Nephron (organoid): ENCODE measurements around the gene MPV17L2.
A peak's percentile ranks its signal among the peaks of the same experiment; 100 is the strongest.

Source experiments
- H3K27ac Mint-ChIP-seq, 3 experiments: 2 replicates each; pipeline ENCODE4 v1.8.0; 2020; ENCODE audit warnings: mixed read lengths in 3 of 3, mild to moderate bottlenecking in 2 of 3, moderate library complexity in 1 of 3
- H3K27me3 Mint-ChIP-seq: 2 replicates; pipeline ENCODE4 v1.8.0; 2021; ENCODE audit warnings: low read depth, mild to moderate bottlenecking, moderate library complexity, mixed read lengths
- H3K36me3 Mint-ChIP-seq: 2 replicates; pipeline ENCODE4 v1.8.0; 2020; ENCODE audit warnings: low read depth, mixed read lengths
- H3K4me1 Mint-ChIP-seq: 2 replicates; pipeline ENCODE4 v1.8.0; 2020; ENCODE audit warnings: mixed read lengths
- H3K4me3 Mint-ChIP-seq, 3 experiments: 2 replicates each; pipeline ENCODE4 v1.8.0; 2020; ENCODE audit warnings: mild to moderate bottlenecking in 3 of 3, mixed read lengths in 3 of 3, moderate library complexity in 2 of 3
- H3K9me3 Mint-ChIP-seq: 2 replicates; pipeline ENCODE4 v1.8.0; 2020; ENCODE audit warnings: mixed read lengths
- TF ChIP-seq, protein P1 (sequence below), 3 experiments: fragments of 200-600 bp; sonication (generic); IDR thresholded peaks; one replicate each; pipeline ENCODE4 v1.5.0; 2021; ENCODE audit warnings: antibody characterized with exemption in 3 of 3; ENCODE audit not compliant: unreplicated experiment in 3 of 3

Gene MPV17L2

GRCh38 chr19:18230941-18231734 lies 38.1 kb downstream of the MPV17L2 start:
- peaks cover 11% of the 10 kb centered on the region for H3K4me1 Mint-ChIP-seq
- TF ChIP-seq, protein P1, sequence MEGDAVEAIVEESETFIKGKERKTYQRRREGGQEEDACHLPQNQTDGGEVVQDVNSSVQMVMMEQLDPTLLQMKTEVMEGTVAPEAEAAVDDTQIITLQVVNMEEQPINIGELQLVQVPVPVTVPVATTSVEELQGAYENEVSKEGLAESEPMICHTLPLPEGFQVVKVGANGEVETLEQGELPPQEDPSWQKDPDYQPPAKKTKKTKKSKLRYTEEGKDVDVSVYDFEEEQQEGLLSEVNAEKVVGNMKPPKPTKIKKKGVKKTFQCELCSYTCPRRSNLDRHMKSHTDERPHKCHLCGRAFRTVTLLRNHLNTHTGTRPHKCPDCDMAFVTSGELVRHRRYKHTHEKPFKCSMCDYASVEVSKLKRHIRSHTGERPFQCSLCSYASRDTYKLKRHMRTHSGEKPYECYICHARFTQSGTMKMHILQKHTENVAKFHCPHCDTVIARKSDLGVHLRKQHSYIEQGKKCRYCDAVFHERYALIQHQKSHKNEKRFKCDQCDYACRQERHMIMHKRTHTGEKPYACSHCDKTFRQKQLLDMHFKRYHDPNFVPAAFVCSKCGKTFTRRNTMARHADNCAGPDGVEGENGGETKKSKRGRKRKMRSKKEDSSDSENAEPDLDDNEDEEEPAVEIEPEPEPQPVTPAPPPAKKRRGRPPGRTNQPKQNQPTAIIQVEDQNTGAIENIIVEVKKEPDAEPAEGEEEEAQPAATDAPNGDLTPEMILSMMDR (IDR thresholded peaks at IDR 0.05; ENCODE audit: unreplicated experiment in 3 of 3), result no peak
- peaks cover 70% of the 10 kb centered on the region for H3K27me3 Mint-ChIP-seq
- no peaks in the 10 kb centered on the region for H3K36me3 Mint-ChIP-seq
- peaks cover 6% of the 10 kb centered on the region for H3K9me3 Mint-ChIP-seq
- no peak overlapping the region for H3K4me3 Mint-ChIP-seq
- no peak overlapping the region for H3K27ac Mint-ChIP-seq

GRCh38 chr19:18231775-18232174 lies 38.8 kb downstream of the MPV17L2 start:
- no peak overlapping the region for H3K27ac Mint-ChIP-seq
- peaks cover 6% of the 10 kb centered on the region for H3K9me3 Mint-ChIP-seq
- TF ChIP-seq, protein P1 (IDR thresholded peaks at IDR 0.05; ENCODE audit: unreplicated experiment in 3 of 3), result no peak
- peaks cover 70% of the 10 kb centered on the region for H3K27me3 Mint-ChIP-seq
- H3K4me1 Mint-ChIP-seq, result peaks cover 10% of the 10 kb centered on the region
- no peaks in the 10 kb centered on the region for H3K36me3 Mint-ChIP-seq
- no peak overlapping the region for H3K4me3 Mint-ChIP-seq

DNA sequence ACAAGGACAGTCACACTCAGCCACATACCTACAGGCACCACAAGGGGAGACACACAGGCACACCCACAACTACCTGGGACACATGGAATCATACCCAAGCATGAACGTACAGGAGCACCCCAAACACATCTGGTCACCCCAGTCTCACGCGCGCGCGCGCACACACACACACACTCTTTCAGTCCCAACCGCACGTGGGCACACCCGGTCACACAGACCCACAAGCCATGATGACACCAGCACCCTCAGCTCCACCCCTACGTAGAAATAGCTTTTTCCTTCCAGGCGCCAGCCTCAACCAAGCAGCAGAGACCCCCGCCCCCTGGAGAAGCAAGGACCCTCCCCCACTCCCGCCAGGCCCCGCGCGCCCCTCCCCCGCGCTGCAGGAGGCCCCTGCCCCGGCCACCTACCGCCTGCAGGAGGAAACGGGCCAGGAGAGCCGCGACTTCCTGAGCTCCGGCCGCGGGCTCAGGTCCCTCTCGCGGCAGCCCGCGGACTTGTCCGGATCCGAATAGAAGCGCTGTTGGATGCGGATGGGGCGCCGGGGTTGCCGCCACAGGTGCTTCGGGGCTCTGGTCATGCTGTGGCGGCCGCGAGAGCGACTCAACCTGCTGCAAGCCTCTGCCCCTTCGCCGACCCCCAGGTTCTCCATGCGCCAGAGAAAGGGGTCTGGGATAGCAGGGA lies 39.7 kb downstream of the MPV17L2 start:
- peaks cover 6% of the 10 kb centered on the region for H3K9me3 Mint-ChIP-seq
- peaks cover under 1% of the 10 kb centered on the region for H3K4me1 Mint-ChIP-seq
- TF ChIP-seq, protein P1 (IDR thresholded peaks at IDR 0.05; ENCODE audit: unreplicated experiment in 3 of 3), result peak in 1 of 3 experiments; percentile 45
- peak overlapping the region in 1 of 3 experiments; percentile 59 for H3K4me3 Mint-ChIP-seq
- peaks cover 65% of the 10 kb centered on the region for H3K27me3 Mint-ChIP-seq
- H3K27ac Mint-ChIP-seq, result no peak overlapping the region
- H3K36me3 Mint-ChIP-seq, result no peaks in the 10 kb centered on the region

DNA sequence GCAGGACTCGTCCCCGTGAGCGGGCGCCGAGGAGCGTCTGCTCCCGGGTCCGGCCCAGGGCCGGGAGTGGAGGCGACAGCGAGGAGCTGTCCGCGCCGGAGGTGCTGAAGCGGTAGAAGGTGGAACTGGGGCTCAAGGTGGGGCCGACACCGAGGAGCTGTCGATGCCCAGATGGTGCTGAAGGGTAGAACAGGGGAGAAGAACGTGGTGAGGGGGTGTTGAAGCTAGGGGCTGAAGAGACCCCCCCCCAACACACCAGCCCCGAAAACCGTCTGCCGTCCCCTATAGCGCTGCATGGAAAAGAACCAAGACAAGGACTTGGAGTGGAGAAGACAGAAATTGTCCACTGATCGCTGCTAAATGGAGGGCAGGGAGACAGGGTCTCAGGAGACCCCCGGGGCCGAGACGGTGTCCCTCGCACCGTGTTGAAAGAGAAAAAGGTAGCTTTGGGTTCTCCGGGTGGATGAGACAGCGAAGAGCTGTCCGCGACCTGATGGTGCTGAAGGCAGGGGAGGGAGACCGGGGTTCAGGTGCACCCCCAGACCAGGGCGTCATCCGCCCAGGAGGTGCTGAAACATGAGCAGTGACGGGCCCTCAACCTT lies 40.3 kb downstream of the MPV17L2 start:
- Mint-ChIP-seq H3K36me3 (no peaks in the 10 kb centered on the region), H3K4me1 (no peaks in the 10 kb centered on the region), H3K27ac (no peak overlapping the region)

DNA sequence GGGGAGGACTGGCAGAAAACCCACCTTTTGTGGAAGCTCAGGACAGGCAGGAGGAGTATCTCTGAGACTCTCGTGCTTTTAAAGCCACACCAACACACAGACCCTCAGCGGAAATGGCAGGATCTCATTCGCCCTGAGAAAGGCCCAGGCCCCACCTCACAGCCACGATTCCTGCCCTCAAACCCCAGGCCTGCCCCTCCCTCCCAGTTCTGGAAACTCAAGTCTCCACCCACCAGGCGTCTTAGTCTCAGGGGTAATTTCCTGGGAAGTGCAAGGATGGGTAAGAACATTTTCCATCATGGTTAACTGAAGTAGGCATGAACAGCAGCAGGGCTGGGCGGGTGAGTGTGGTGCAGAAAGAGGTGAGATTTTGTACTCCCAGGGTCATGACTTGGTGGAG lies 41.2 kb downstream of the MPV17L2 start:
- Mint-ChIP-seq H3K9me3 (peaks cover 6% of the 10 kb centered on the region), H3K4me1 (no peaks in the 10 kb centered on the region), H3K27ac (no peak overlapping the region), H3K36me3 (no peaks in the 10 kb centered on the region), H3K27me3 (peaks cover 69% of the 10 kb centered on the region), H3K4me3 (no peak overlapping the region)
- TF ChIP-seq, protein P1 (IDR thresholded peaks at IDR 0.05; ENCODE audit: unreplicated experiment in 3 of 3), result no peak

More for the DNA sequence above, 40.3 kb downstream of the MPV17L2 start:
- Mint-ChIP-seq H3K4me3 (no peak overlapping the region), H3K27me3 (peaks cover 65% of the 10 kb centered on the region), H3K9me3 (peaks cover 6% of the 10 kb centered on the region)
- TF ChIP-seq, protein P1 (IDR thresholded peaks at IDR 0.05; ENCODE audit: unreplicated experiment in 3 of 3), result peak in 1 of 3 experiments; percentile 7
